Liver (tissue), 9 donors: ENCODE data around the gene CEND1. TPM values are rescaled to one million over a fixed set of nuclear protein-coding genes. Genes with fewer than 3 reads are reported as not detected.

Experiments used
- DNase-seq: peaks from one replicate; pipeline ENCODE4 v3.0.0-alpha.2; 2017; ENCODE audit warnings: low spot score
- H3K27ac ChIP-seq, 2 donors: one replicate each; pipeline ENCODE4 v1.7.0; 2013; ENCODE audit warnings: inconsistent platforms in 2 of 2, low read length in 2 of 2, control low read depth in 1 of 2, low read depth in 1 of 2, mild to moderate bottlenecking in 1 of 2
- H3K27me3 ChIP-seq, 4 donors: one replicate each; pipeline versions ENCODE4 v1.6.1 to v1.7.0; 2013; ENCODE audit warnings: low read length in 3 of 4, inconsistent platforms in 1 of 4, mild to moderate bottlenecking in 1 of 4, moderate library complexity in 1 of 4; ENCODE audit not compliant: control insufficient read depth in 4 of 4, insufficient read depth in 4 of 4
- H3K36me3 ChIP-seq, 4 donors: one replicate each; pipeline versions ENCODE4 v1.6.1 to v1.7.0; 2013; ENCODE audit warnings: low read length in 3 of 4, mild to moderate bottlenecking in 3 of 4, low read depth in 1 of 4, moderate library complexity in 1 of 4; ENCODE audit not compliant: control insufficient read depth in 4 of 4, insufficient read depth in 3 of 4
- H3K4me1 ChIP-seq, 4 donors: one replicate each; pipeline versions ENCODE4 v1.6.1 to v1.7.0; 2013; ENCODE audit warnings: low read length in 3 of 4, mild to moderate bottlenecking in 3 of 4, moderate library complexity in 1 of 4; ENCODE audit not compliant: control insufficient read depth in 4 of 4, insufficient read depth in 4 of 4
- H3K4me3 ChIP-seq, 3 donors: one replicate each; pipeline versions ENCODE4 v1.6.1 to v1.7.0; 2013; ENCODE audit warnings: low read length in 3 of 3, control low read depth in 1 of 3, low read depth in 1 of 3, mild to moderate bottlenecking in 1 of 3
- H3K9ac ChIP-seq, 2 donors: one replicate each; pipeline ENCODE4 v1.7.0; 2013; ENCODE audit warnings: low read length in 2 of 2, mild to moderate bottlenecking in 2 of 2, moderate library complexity in 2 of 2, control low read depth in 1 of 2, low read depth in 1 of 2
- H3K9me3 ChIP-seq, 4 donors: one replicate each; pipeline versions ENCODE4 v1.6.1 to v1.7.0; 2013; ENCODE audit warnings: low read length in 3 of 4; ENCODE audit not compliant: control insufficient read depth in 4 of 4
- ATF3 ChIP-seq: IDR thresholded peaks from 2 replicates; pipeline ENCODE4 v1.6.1; 2016; ENCODE audit warnings: antibody characterized with exemption
- CTCF ChIP-seq: fragments of 150-350 bp; IDR thresholded peaks from 2 replicates; pipeline ENCODE4 v1.5.1; 2017; ENCODE audit warnings: improper control_type of control experiment, low read depth, low read length; ENCODE audit not compliant: missing input control
- EGR1 ChIP-seq, 2 donors: IDR thresholded peaks; 2 replicates each; pipeline ENCODE4 v1.6.1; 2016 to 2018; ENCODE audit warnings: antibody characterized with exemption in 2 of 2, low read depth in 2 of 2
- FOXA1 ChIP-seq: IDR thresholded peaks from 2 replicates; pipeline ENCODE4 v1.6.1; 2016; ENCODE audit warnings: antibody characterized with exemption
- FOXA2 ChIP-seq: IDR thresholded peaks from 2 replicates; pipeline ENCODE4 v1.6.1; 2016; ENCODE audit warnings: antibody characterized with exemption
- GABPA ChIP-seq, 2 donors: IDR thresholded peaks in 1 of 2; conservative IDR thresholded peaks in 1 of 2; 2 replicates each; pipeline ENCODE4 v1.6.1; 2016; ENCODE audit warnings: antibody characterized with exemption in 2 of 2, mild to moderate bottlenecking in 1 of 2, moderate library complexity in 1 of 2
- HNF4A ChIP-seq, 2 donors: conservative IDR thresholded peaks; 2 replicates each; pipeline ENCODE4 v1.6.1; 2016; ENCODE audit warnings: antibody characterized with exemption in 2 of 2, mild to moderate bottlenecking in 2 of 2
- HNF4G ChIP-seq: IDR thresholded peaks from 2 replicates; pipeline ENCODE4 v1.6.1; 2016; ENCODE audit warnings: antibody characterized with exemption
- JUND ChIP-seq, 2 donors: IDR thresholded peaks; 2 replicates each; pipeline ENCODE4 v1.6.1; 2016; ENCODE audit warnings: antibody characterized with exemption in 2 of 2
- MAX ChIP-seq: IDR thresholded peaks from 2 replicates; pipeline ENCODE4 v1.6.1; 2016; ENCODE audit warnings: antibody characterized with exemption
- NR2F2 ChIP-seq: IDR thresholded peaks from 2 replicates; pipeline ENCODE4 v1.6.1; 2016; ENCODE audit warnings: antibody characterized with exemption
- RAD21 ChIP-seq, 2 donors: IDR thresholded peaks; 2 replicates each; pipeline ENCODE4 v1.6.1; 2016; ENCODE audit warnings: antibody characterized with exemption in 2 of 2, mild to moderate bottlenecking in 2 of 2
- REST ChIP-seq: IDR thresholded peaks from 2 replicates; pipeline ENCODE4 v1.6.1; 2016; ENCODE audit warnings: antibody characterized with exemption, mild to moderate bottlenecking
- RXRA ChIP-seq, 2 donors: IDR thresholded peaks; 2 replicates each; pipeline ENCODE4 v1.6.1; 2017 to 2018; ENCODE audit warnings: antibody characterized with exemption in 2 of 2, mild to moderate bottlenecking in 1 of 2
- SP1 ChIP-seq: IDR thresholded peaks from 2 replicates; pipeline ENCODE4 v1.6.1; 2018; ENCODE audit warnings: antibody characterized with exemption, mild to moderate bottlenecking
- TAF1 ChIP-seq: conservative IDR thresholded peaks from 2 replicates; pipeline ENCODE4 v1.6.1; 2016; ENCODE audit warnings: antibody characterized with exemption, mild to moderate bottlenecking
- YY1 ChIP-seq: IDR thresholded peaks from 2 replicates; pipeline ENCODE4 v1.6.1; 2016; ENCODE audit warnings: antibody characterized with exemption, mild to moderate bottlenecking
- ZBTB33 ChIP-seq: IDR thresholded peaks from 2 replicates; pipeline ENCODE4 v1.6.1; 2016; ENCODE audit warnings: antibody characterized with exemption
- WGBS: extraction: QIAGEN DNeasy Blood & Tissue Kit; methylation state at CpG from one replicate; pipeline ENCODE4 v1.1.7; 2013; 5-methylcytosine and 5-hydroxymethylcytosine counted together
- polyA plus RNA-seq, 2 donors: library from polyadenylated mRNA; stranded (reverse) in 1 of 2; unstranded in 1 of 2; fragments of 200-250 nt in 1 of 2; fragments of >200 nt in 1 of 2; fragmentation: Nextera tagmentation in 1 of 2; extraction: Ambion mirVana in 1 of 2; gene quantifications; one replicate each; pipeline versions ENCODE4 v1.2.1 to v1.2.3, GENCODE V29; 2013 to 2015
- total RNA-seq, 2 donors: library from RNA; depleted of rRNA; stranded (reverse); fragments of >200 nt; gene quantifications; one replicate each; pipeline ENCODE4 v1.2.3, GENCODE V29; 2014
- donor health status: healthy.
- donor health status: healthy.
- donor health status: healthy.
- donor health status: healthy.
- donor health status: healthy.

CEND1 gene
- total and polyA plus RNA-seq, 4 donors = not detected

- no peak for TF ChIP-seq GABPA (IDR thresholded peaks at IDR 0.05 in 1 of 2, conservative IDR thresholded peaks at IDR 0.05 in 1 of 2)
- TF ChIP-seq EGR1 (IDR thresholded peaks at IDR 0.05; ENCODE audit: low read depth in 2 of 2) = no peak
- no peak for TF ChIP-seq FOXA1
- TF ChIP-seq CTCF = no peak
- TF ChIP-seq NR2F2 = no peak
- no peak for TF ChIP-seq JUND (IDR thresholded peaks at IDR 0.05)
- no peak for TF ChIP-seq MAX
- no peak for TF ChIP-seq SP1
- no peak for TF ChIP-seq RAD21 (IDR thresholded peaks at IDR 0.05)
- no peak for TF ChIP-seq HNF4A (conservative IDR thresholded peaks at IDR 0.05)
- no peak for TF ChIP-seq TAF1
- no peak for TF ChIP-seq HNF4G
- no peak for TF ChIP-seq ZBTB33
- TF ChIP-seq RXRA (IDR thresholded peaks at IDR 0.05) = no peak
- TF ChIP-seq YY1 = no peak
- no peak for TF ChIP-seq FOXA2
- TF ChIP-seq ATF3 = no peak
- no peak for TF ChIP-seq REST
- Histone ChIP-seq H3K27ac (no peak overlapping the region), H3K9me3 (no peaks in the 10 kb centered on the region), H3K27me3 (no peaks in the 10 kb centered on the region), H3K36me3 (peaks cover 0 to 6% (median 0%) of the 10 kb centered on the region in 4 donors), H3K4me3 (no peak overlapping the region), H3K4me1 (peaks cover 13 to 37% (median 21%) of the 10 kb centered on the region in 4 donors), H3K9ac (no peak overlapping the region)
- DNase-seq = no peak
- 97% methylated on average over 16 of the region's 16 CpGs for WGBS
Observed at GRCh38 chr11:779955-780532, 9.8 kb downstream of the CEND1 start.
